Measurements from ENCODE around the gene MYOM1.
"Not testable (repeated sequence)": the region's sequence is repeated elsewhere in the genome, so short reads cannot be mapped to it uniquely, and the experiment has no call there.

The MYOM1 gene

GRCh38 chr18:3041843-3042242 lies 177.9 kb downstream of the MYOM1 start:
- DNase-seq (ENCODE audit: low read depth in 1 of 2, low spot score in 1 of 2) = no peak

GRCh38 chr18:3040881-3041280 lies 178.9 kb downstream of the MYOM1 start:
- DNase-seq (ENCODE audit: low read depth in 1 of 2, low spot score in 1 of 2) = no peak

GRCh38 chr18:3040173-3040572 lies 179.6 kb downstream of the MYOM1 start:
- no peak for DNase-seq (ENCODE audit: low read depth in 1 of 2, low spot score in 1 of 2)

- no peak for DNase-seq (ENCODE audit: low read depth in 1 of 2, low spot score in 1 of 2)
These were observed 182.3 kb downstream of the MYOM1 start for GRCh38 chr18:3037423-3037915.

- DNase-seq (ENCODE audit: low read depth in 1 of 2, low spot score in 1 of 2) = no peak
These were observed 183.7 kb downstream of the MYOM1 start for GRCh38 chr18:3036108-3036507.

GRCh38 chr18:3035635-3036034 lies 184.1 kb downstream of the MYOM1 start:
- no peak for DNase-seq (ENCODE audit: low read depth in 1 of 2, low spot score in 1 of 2)

GRCh38 chr18:3032721-3033120 lies 187.0 kb downstream of the MYOM1 start:
- no peak for DNase-seq (ENCODE audit: low read depth in 1 of 2, low spot score in 1 of 2)

GRCh38 chr18:3029215-3029952 lies 190.4 kb downstream of the MYOM1 start:
- no peak for DNase-seq (ENCODE audit: low read depth in 1 of 2, low spot score in 1 of 2)

GRCh38 chr18:3028115-3028514 lies 191.7 kb downstream of the MYOM1 start:
- not testable (repeated sequence) for DNase-seq (ENCODE audit: low read depth in 1 of 2, low spot score in 1 of 2)

- DNase-seq (ENCODE audit: low read depth in 1 of 2, low spot score in 1 of 2) = no peak
These were observed 192.3 kb downstream of the MYOM1 start for GRCh38 chr18:3027370-3027891.

- DNase-seq (ENCODE audit: low read depth in 1 of 2, low spot score in 1 of 2) = no peak
These were observed 194.2 kb downstream of the MYOM1 start for GRCh38 chr18:3025544-3025943.

- not testable (repeated sequence) for DNase-seq (ENCODE audit: low read depth in 1 of 2, low spot score in 1 of 2)
These were observed 196.2 kb downstream of the MYOM1 start for GRCh38 chr18:3023603-3024002.
